GM12891 (cell line): ENCODE data around the gene UCKL1.
"Not testable (repeated sequence)": the region's sequence is repeated elsewhere in the genome, so short reads cannot be mapped to it uniquely, and the experiment has no call there.

Experiments
- DNase-seq: peaks from one replicate; pipeline ENCODE4 v3.0.0; 2011; ENCODE audit warnings: low spot score; ENCODE audit not compliant: insufficient read length
- FAIRE-seq: peaks from 2 replicates; lab custom pipeline; 2011; peaks lifted over from hg19 to GRCh38; lab: Jason Lieb, UNC
- PAX5 ChIP-seq: IDR thresholded peaks from 2 replicates; pipeline ENCODE4 v1.6.1; 2011; ENCODE audit warnings: low read length, moderate library complexity, mild to moderate bottlenecking; ENCODE audit not compliant: insufficient read depth, severe bottlenecking
- POLR2A ChIP-seq: IDR thresholded peaks from 2 replicates; pipeline ENCODE4 v1.6.1; 2011; ENCODE audit warnings: low read depth, low read length, control low read depth
- POLR2AphosphoS5 ChIP-seq: IDR thresholded peaks from 2 replicates; pipeline ENCODE4 v1.6.1; 2011; ENCODE audit warnings: low read depth, low read length, control low read depth
- POU2F2 ChIP-seq: IDR thresholded peaks from 2 replicates; pipeline ENCODE4 v1.6.1; 2011; ENCODE audit warnings: low read depth, mild to moderate bottlenecking, control low read depth, low read length, moderate library complexity
- SPI1 ChIP-seq: IDR thresholded peaks from 2 replicates; pipeline ENCODE4 v1.6.1; 2011; ENCODE audit warnings: low read depth, low read length, control low read depth
- TAF1 ChIP-seq: IDR thresholded peaks from 2 replicates; pipeline ENCODE4 v1.6.1; 2011; ENCODE audit warnings: low read depth, low read length, control low read depth

UCKL1 gene

DNA sequence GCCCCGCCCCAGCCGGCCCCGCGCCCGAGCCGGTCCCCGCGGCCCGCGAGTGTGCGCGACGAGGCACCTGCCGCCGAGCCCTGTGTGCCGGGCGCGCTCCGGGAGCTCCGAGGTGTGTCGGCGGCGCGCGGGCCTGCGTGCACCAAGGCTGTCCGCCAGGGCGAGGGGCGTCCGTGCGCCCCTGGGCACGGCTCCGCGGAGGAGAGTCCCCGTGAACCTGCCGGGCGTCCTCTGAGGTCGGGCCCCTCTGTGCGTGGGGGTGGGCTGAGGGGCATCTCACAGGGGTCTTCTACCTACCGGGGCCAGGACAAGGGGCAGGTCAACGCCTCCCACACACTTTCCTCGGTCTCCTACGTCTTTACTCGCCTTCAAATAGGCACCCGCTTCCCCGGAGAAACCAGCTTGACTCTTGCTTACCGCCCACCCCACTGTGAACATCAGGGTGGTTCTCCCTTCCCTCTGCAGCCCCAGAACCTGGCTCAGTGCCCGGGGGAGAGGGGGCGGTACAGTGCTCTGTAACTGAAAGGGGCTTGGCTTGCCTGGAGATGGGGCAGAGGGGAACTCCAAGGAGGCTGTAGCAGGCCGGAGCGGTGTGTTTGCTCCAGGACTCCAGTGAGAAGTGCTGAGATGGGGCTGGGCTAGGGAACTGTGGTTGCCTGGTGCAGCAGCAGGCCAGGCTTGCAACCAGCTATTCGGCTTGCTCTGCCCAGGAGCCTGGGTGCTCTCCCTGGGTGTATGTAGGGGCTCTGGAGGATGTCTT, 23.5 kb upstream of the UCKL1 start, which contains the start of gene SAMD10:
TSS of gene SAMD10 (minus strand) at position 86 of the 760 bp plus-strand sequence. CDS start 175 bp downstream, outside the sequence.
- no peak for FAIRE-seq
- TF ChIP-seq POLR2A (no peak; the same call in 1 of the 2 replicates), POU2F2 (no peak), TAF1 (peak; percentile 72; the same call in 1 of the 2 replicates), POLR2AphosphoS5 (0 out of 2 replicates have a peak, but pooled peaks have one; percentile 29), SPI1 (peak; percentile 31; the same call in 1 of the 2 replicates)
- DNase-seq = peak; percentile 66

DNA sequence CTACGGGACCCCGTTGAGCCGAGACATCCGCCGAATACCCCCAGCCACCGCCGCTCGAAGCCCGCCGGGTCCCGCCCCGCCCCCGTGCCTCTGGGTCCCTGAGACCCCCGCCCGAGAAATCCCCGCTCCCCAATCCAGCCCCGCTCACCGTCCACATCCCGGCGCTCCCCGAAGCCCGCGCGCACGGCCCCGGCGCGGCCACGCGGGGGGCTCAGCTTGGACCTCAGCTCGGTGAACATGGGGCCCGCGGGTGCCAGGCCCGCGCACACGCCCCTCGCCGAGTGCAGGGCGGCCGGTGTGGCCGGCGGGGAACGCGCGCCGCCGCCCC, 23.0 kb upstream of the UCKL1 start:
- FAIRE-seq = no peak
- TF ChIP-seq TAF1 (no peak), PAX5 (no peak), SPI1 (no peak), POLR2A (no peak), POLR2AphosphoS5 (no peak), POU2F2 (no peak)
- no peak for DNase-seq

DNA sequence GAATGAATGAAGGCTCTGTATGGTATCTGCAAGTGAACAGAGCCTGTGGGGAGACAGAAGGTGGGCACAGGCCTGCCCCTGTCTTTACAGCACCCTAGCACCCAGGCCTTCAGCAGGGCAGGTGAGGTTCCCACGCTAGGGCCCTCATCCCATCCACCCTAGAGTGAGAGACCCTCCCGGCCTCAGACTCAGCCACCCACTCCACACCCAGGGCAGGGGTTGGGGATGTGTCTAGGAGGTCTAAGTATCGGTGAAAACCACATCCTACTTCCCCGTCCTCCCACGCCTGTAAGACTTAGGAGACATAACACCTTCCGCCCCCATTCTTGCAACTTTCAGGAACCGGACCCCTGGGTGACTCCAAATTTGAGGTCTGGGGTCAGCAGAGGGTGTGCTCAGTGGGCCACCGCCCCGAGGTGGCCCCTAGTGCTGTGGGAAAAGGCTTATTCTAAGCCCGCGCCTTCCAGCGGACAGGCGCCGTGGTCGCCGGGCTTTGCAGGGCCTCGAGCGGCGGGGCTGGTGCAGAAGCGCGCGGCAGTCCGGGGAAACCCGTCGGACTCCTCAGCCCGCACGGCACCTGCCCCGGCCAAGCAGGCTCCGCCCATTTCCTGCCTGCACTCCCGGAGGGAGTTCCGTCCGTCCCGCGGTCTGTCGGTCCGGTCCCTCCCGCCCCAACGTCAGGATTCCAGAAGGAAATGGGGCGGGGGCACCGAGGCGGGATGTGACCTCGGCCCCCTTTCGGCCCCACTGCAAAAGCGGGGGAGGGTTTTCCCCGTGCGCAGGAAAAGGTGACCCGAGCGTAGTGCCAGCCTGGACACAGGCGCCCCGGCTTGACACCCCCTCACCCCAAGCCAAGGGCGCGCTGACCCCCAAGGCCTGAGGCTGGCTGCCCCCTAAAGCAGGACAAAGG, 22.4 kb upstream of the UCKL1 start:
- TF ChIP-seq TAF1 (peak; percentile 63; the same call in 1 of the 2 replicates), POU2F2 (peak; percentile 35), SPI1 (peak; percentile 53), POLR2A (peak; percentile 50; the same call in 1 of the 2 replicates), POLR2AphosphoS5 (peak; percentile 45; the same call in 1 of the 2 replicates), PAX5 (no peak)
- DNase-seq = peak; percentile 61
- FAIRE-seq = peak; percentile 83

- DNase-seq = no peak
- FAIRE-seq = no peak
- TF ChIP-seq TAF1 (no peak), POLR2AphosphoS5 (peak; percentile 81), POU2F2 (0 out of 2 replicates have a peak, but pooled peaks have one; percentile 39), SPI1 (no peak), POLR2A (peak; percentile 57), PAX5 (no peak)
These were observed 21.6 kb upstream of the UCKL1 start for GRCh38 chr20:63977739-63978276.

GRCh38 chr20:63976980-63977738, 20.9 kb upstream of the UCKL1 start:
- FAIRE-seq (no peak), DNase-seq (no peak)
- TF ChIP-seq POU2F2 = no peak
- no peak for TF ChIP-seq POLR2A
- TF ChIP-seq SPI1 = no peak
- TF ChIP-seq TAF1 = no peak
- TF ChIP-seq PAX5 = no peak
- no peak for TF ChIP-seq POLR2AphosphoS5

DNA sequence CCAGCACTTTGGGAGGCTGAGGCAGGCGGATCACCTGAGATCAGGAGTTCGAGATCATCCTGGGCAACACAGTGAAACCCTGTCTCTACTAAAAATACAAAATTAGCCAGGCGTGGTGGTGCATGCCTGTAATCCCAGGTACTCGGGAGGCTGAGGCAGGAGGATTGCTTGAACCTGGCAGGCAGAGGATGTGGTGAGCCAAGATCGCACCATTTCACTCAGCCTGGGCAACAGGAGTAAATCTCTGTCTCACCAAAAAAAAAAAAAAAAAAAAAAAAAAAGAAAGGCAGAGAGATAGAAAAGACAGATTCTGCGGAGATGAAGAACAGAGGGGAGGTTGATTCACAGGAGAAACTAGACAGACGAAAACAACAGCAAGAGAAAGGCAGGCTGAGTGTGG, 20.3 kb upstream of the UCKL1 start:
- 0 out of 2 replicates have a peak, but pooled peaks have one; percentile 11 for TF ChIP-seq POLR2A
- not testable (repeated sequence) for FAIRE-seq, DNase-seq

GRCh38 chr20:63974402-63975200, 18.4 kb upstream of the UCKL1 start:
- DNase-seq = no peak

More at GRCh38 chr20:63974402-63975200, 18.4 kb upstream of the UCKL1 start:
- FAIRE-seq = no peak
- TF ChIP-seq PAX5 = no peak
- no peak for TF ChIP-seq POLR2AphosphoS5
- TF ChIP-seq TAF1 = no peak
- TF ChIP-seq POU2F2 = no peak
- TF ChIP-seq POLR2A = no peak
- no peak for TF ChIP-seq SPI1
